Hematopoietic multipotent progenitor cell treated with erythropoietin and hydrocortisone succinate and interleukin-3 and kit ligand, for 4 days (in vitro differentiated cells): ENCODE results near the gene MNAT1.

Source experiments
- DNase-seq: peaks from one replicate; pipeline ENCODE4 v3.0.0-alpha.2; 2015

MNAT1 gene

DNA sequence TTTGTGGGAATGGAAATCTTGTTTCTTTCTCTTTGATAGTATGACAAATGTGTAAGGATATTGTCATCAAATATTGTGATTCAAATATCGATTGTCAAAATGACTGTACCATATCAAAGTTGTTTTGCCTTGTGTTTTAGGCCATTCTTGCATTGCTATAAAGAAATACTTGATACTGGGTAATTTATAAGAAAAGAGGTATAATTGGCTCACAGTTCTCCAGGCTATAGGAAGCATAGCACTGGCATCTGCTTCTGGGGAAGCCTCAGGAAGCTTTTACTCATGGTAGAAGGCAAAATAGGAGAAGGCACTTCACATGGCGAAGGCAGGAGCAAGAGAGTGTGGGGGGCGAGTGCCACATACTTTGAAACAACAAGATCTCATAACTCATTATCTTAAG, 238.5 kb downstream of the MNAT1 start:
- no peak for DNase-seq

- DNase-seq: no peak
These were observed 239.6 kb downstream of the MNAT1 start for GRCh38 chr14:60974090-60974651.

DNA sequence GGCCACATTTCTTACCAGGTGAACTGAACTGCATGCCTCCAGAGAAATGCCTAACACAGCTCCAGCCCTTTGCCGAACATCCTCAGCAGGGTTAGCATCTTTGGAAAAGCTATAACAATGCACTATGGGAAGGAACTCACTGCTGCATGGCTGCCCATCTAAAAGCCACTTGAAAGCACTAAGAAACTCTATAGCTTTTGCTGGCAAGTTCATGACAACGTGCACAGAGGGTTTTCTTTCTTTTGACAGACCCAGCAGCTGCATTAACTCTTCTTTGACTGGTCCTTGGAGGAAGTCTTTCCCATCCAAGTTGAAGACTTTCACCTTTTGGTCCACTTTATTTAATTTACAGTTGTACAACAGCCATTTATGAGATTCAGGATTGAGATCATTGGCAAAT, 241.0 kb downstream of the MNAT1 start:
- no peak for DNase-seq

DNA sequence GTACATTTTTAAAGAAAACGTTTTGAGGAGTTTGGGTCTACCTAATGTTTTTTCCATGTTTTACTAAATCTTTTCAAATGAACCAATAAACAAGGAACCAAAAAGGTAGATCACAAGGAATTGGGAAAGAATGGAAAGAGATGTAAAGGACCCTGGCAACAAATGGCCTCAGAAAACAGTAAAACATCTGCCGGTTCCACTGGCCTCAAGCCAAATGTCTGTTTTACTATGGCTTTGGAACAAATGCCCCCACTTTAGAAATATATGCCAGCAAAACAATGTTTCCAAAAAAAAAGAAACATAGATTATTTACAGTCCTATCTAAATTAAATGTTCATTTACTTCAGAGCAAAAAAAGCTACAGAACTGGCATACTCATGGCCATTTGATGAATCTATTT, 243.3 kb downstream of the MNAT1 start:
- no peak for DNase-seq

DNA sequence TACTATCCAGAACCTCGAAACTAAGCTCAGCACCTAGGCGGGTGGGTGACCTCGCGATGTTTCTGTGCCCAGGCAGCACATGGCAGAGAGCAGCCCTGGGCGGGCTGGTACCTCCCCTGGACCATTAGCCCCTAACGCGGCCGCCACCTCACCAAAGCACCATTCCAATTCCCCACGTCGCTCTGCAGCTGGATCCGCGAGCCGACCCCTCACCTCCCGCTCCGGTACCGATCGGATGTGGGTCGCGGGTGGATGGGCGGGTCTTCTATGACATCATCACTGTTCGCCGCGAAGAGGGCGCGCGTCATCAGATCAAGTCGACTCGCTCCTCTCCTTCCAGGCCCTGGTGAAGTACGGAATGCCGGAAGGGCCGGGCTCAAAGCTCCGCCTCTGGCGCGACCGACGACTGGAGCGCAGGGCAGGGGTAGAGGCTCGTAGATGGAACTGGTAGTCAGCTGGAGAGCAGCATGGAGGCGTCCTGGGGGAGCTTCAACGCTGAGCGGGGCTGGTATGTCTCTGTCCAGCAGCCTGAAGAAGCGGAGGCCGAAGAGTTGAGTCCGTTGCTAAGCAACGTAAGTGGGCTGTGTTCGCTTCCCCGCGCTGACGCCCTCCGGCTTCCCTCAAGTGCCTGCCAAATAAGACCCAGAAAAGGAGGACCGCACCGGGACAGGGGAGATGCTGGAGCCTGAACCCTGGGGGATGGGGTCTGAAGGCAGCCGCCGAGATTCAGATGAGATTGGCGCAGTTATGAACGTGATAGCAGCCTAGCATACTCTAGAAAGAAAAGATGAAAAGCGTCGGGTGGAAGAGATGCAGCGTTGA, 246.5 kb downstream of the MNAT1 start, which contains the start of the genes SLC38A6 and TRMT5:
TSS of gene SLC38A6 (plus strand) at position 435 of the 822 bp plus-strand sequence. CDS start at position 468, 33 bp downstream.
TSS of gene TRMT5 (minus strand) at position 269 of the 822 bp plus-strand sequence. CDS start at position 163, 106 bp downstream.
- DNase-seq: peak; percentile 95

- peak; percentile 60 for DNase-seq
These were observed 247.3 kb downstream of the MNAT1 start for GRCh38 chr14:60981633-60982455.

GRCh38 chr14:60984196-60984595, 249.6 kb downstream of the MNAT1 start:
- peak; percentile 25 for DNase-seq

DNA sequence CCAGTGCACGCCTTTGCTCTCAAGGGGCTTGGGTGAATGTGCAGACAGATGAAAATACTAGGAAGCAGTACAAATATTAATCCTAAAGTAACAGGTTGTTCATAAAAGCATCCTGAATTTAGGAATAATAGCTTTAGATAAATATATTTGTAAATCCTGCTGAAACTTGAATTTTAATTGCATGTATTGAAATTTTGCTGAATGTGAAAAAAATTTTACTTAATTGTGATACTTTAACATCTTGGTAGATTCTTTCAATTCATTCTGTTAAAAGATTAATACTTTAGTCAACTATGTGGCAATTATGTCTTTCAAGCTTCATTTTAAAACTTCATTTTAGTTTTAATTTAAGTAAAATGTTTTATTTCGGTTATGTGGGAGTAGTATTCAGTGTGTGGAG, 251.9 kb downstream of the MNAT1 start:
- DNase-seq: no peak

DNA sequence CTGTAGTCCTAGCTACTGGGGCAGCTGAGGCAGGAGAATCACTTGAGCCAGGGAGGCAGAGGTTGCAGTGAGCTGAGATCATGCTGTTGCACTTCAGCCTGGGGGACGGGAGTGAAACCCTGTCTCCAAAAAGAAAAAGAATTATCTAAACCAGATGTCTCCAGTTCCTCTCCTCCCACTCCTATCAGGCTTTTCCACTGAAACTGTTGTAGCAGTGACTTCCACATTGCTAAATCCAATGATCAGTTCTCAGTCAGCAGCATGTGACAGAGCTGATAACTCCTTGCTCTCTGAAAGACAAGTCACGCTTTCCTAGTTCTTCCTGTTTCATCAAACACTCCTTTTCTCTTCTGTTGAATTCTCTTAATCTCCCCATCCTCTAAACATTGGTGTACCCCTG, 255.0 kb downstream of the MNAT1 start:
- peak; percentile 90 for DNase-seq

DNA sequence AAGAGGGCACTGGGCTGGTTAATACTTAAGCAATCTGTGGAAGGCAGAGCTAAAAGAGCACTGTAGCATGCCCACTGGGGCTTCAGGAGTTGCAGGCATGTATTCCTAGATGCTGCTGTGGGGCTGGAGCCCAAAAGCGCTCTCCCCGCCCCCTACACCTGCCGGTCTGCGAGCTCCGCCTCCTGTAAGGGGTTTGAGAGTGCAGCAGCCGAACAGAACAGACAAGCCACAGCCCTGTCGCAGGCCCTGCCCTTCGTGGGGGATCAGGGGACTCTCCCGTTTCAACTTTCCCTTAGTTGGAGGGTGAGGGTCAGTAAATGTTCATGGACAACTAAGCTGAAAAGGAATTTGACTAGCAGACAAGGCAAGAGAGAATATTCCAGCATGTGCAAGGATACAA, 264.1 kb downstream of the MNAT1 start:
- no peak for DNase-seq

DNA sequence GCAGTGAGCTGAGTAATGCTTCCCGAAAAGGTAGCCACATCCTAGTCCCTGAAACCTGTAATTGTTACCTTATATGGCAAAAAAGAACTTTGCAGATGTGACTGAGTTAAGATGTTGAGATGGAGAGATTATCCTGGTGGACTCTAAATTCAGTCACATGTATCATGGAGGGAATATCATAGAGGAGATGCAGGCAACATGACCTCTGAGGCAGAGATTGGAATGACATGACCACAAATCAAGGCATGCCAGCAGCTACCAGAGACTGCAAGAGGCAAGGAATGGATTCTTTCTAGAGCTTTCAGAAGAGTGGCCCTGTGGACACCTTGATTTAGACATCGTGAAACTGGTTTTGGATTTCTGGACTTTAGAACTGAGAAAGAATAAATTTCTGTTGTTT, 265.0 kb downstream of the MNAT1 start:
- DNase-seq: no peak

DNA sequence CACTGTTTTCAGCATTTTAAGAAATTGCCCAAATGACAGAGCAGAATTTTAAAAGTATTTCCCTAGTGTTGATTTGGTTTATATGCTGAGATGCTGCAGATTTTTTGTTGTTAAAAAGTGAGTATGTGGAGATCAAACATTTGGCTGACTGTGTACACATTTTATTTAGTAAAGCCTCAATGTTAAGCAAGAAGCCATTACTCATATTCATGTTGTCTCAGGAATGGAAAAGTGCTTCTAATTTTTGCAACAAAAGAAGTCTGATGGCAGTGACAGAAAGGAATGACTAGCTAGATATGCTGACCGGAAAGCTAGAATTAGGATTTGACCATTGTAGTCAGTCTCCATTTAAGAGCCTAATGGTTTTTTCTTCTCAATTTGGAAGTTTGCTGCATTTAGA, 269.0 kb downstream of the MNAT1 start:
- no peak for DNase-seq

GRCh38 chr14:61019537-61019936, 285.0 kb downstream of the MNAT1 start:
- DNase-seq: no peak
